Measurements from ENCODE around the gene VSIR.

DNA sequence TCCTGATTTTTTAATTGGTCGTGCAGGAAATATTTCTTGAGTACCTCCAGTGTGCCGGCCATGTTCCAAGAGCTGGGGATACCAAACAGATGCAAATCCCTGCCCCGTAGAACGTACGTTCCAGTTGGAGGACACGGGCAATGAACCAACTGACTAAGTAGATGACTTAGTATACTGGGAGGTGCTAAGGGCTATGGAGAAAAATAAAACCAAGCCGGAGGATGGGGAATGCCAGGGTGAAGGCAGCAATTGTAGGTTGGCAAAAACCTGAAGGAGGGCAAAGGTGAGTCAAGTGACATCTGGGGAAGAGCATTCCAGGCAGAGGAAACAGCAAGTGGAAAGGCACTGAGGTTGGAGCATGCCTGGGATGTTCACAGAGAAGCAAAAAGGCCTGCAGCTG lies 6.8 kb upstream of the VSIR start:
- TF ChIP-seq YY1 (IDR thresholded peaks at IDR 0.05; ENCODE audit: insufficient read depth, insufficient read length) (no peak), SUZ12 (IDR thresholded peaks at IDR 0.05; ENCODE audit: extremely low read depth, insufficient read depth, insufficient read length) (no peak), ZNF274 (IDR thresholded peaks at IDR 0.05; ENCODE audit: low read depth, low read length) (no peak)
